IMR-90 (cell line): ENCODE measurements around the gene TMEM53. TPM values are rescaled to one million over a fixed set of nuclear protein-coding genes. Genes with fewer than 3 reads are reported as not detected.

ENCODE experiments used
- ATAC-seq: fragments of 200-7000 bp; cut with Tn5 transposase; 2 replicates; pipeline ENCODE4 v1.9.1; 2020; ENCODE audit warnings: low read depth, mild to moderate bottlenecking, moderate library complexity
- BruUV-seq: library from RNA; stranded (reverse); fragments of 400-500 nt; replicated peaks from 2 replicates; lab custom pipeline; 2021; lab: Mats Ljungman, UMichigan
- CTCF ChIA-PET: fragments of 300-600 bp; formaldehyde crosslinking; extraction: SDS; loops from one replicate; lab custom pipeline; 2021; ENCODE audit warnings: antibody characterized with exemption; lab: Yijun Ruan, JAX
- POLR2A ChIA-PET: fragments of 300-600 bp; sonication (Branson Sonifier 250); formaldehyde crosslinking; loops from one replicate; lab custom pipeline; 2022; ENCODE audit warnings: antibody characterized with exemption; ENCODE audit not compliant: unreplicated experiment; lab: Charles Lee
- DNase-seq: peaks from one replicate; pipeline ENCODE4 v3.0.0; 2013
- H2AFZ ChIP-seq: replicated peaks from 2 replicates; pipeline ENCODE3; 2013; ENCODE audit warnings: low read length, mild to moderate bottlenecking; ENCODE audit not compliant: poor library complexity
- H2AK5ac ChIP-seq: 2 replicates; pipeline ENCODE4 v1.6.1; 2013; ENCODE audit warnings: low read depth, low read length, inconsistent platforms
- H2AK9ac ChIP-seq: replicated peaks from 2 replicates; pipeline ENCODE3; 2013; ENCODE audit warnings: mild to moderate bottlenecking, low read depth, low read length, moderate library complexity; ENCODE audit not compliant: poor library complexity
- H2BK120ac ChIP-seq: 2 replicates; pipeline ENCODE4 v1.6.1; 2013; ENCODE audit warnings: low read depth, low read length, inconsistent platforms
- H2BK15ac ChIP-seq: 3 replicates; pipeline ENCODE4 v1.6.1; 2013; ENCODE audit warnings: low read depth, low read length, inconsistent platforms
- H2BK20ac ChIP-seq: 2 replicates; pipeline ENCODE4 v1.6.1; 2013; ENCODE audit warnings: low read depth, mild to moderate bottlenecking, inconsistent platforms, low read length, moderate library complexity
- H2BK5ac ChIP-seq: 2 replicates; pipeline ENCODE4 v1.6.1; 2013; ENCODE audit warnings: mild to moderate bottlenecking, low read depth, low read length, inconsistent platforms; ENCODE audit not compliant: poor library complexity, severe bottlenecking
- H3K14ac ChIP-seq: replicated peaks from 2 replicates; pipeline ENCODE4 v1.6.1; 2013; ENCODE audit warnings: low read depth, low read length, inconsistent platforms
- H3K18ac ChIP-seq: 2 replicates; pipeline ENCODE4 v1.6.1; 2013; ENCODE audit warnings: low read depth, low read length, control low read depth
- H3K23ac ChIP-seq: 2 replicates; pipeline ENCODE4 v1.6.1; 2013; ENCODE audit warnings: low read depth, low read length, inconsistent platforms
- H3K27ac ChIP-seq: 2 replicates; pipeline ENCODE4 v1.5.1; 2013; ENCODE audit warnings: mild to moderate bottlenecking, control low read depth, low read length; ENCODE audit not compliant: insufficient read depth
- H3K27me3 ChIP-seq: 2 replicates; pipeline ENCODE4 v1.6.1; 2013; ENCODE audit warnings: low read length; ENCODE audit not compliant: control insufficient read depth, insufficient read depth
- H3K36me3 ChIP-seq: 2 replicates; pipeline ENCODE4 v1.6.1; 2013; ENCODE audit warnings: low read length, mixed read lengths; ENCODE audit not compliant: control insufficient read depth, insufficient read depth
- H3K4ac ChIP-seq: 2 replicates; pipeline ENCODE4 v1.6.1; 2013; ENCODE audit warnings: low read depth, low read length, inconsistent platforms
- H3K4me1 ChIP-seq: 2 replicates; pipeline ENCODE4 v1.6.1; 2013; ENCODE audit warnings: low read length, mixed read lengths; ENCODE audit not compliant: control insufficient read depth, insufficient read depth
- H3K4me2 ChIP-seq: 2 replicates; pipeline ENCODE4 v1.6.1; 2013; ENCODE audit warnings: low read depth, mild to moderate bottlenecking, control low read depth, low read length, moderate library complexity
- H3K4me3 ChIP-seq: 2 replicates; pipeline ENCODE4 v1.5.1; 2013; ENCODE audit warnings: low read depth, mild to moderate bottlenecking, control low read depth, low read length, moderate library complexity; ENCODE audit not compliant: insufficient read depth
- H3K56ac ChIP-seq: 2 replicates; pipeline ENCODE4 v1.6.1; 2013; ENCODE audit warnings: low read length, inconsistent platforms; ENCODE audit not compliant: insufficient read depth; ENCODE audit errors: extremely low read depth
- H3K79me1 ChIP-seq, 2 experiments: 2 replicates each; pipeline ENCODE4 v1.6.1; 2013; ENCODE audit warnings: low read length in 2 of 2, inconsistent platforms in 1 of 2, low read depth in 1 of 2
- H3K9ac ChIP-seq: 2 replicates; pipeline ENCODE4 v1.6.1; 2013; ENCODE audit warnings: low read depth, low read length, control low read depth
- H3K9me1 ChIP-seq: 2 replicates; pipeline ENCODE4 v1.6.1; 2013; ENCODE audit warnings: low read length, inconsistent platforms; ENCODE audit not compliant: insufficient read depth
- H3K9me3 ChIP-seq: 2 replicates; pipeline ENCODE4 v1.6.1; 2013; ENCODE audit warnings: low read length; ENCODE audit not compliant: control insufficient read depth, insufficient read depth
- H4K20me1 ChIP-seq: 2 replicates; pipeline ENCODE4 v1.6.1; 2013; ENCODE audit warnings: low read length, inconsistent platforms; ENCODE audit not compliant: insufficient read depth
- H4K5ac ChIP-seq: 2 replicates; pipeline ENCODE4 v1.6.1; 2013; ENCODE audit warnings: mild to moderate bottlenecking, low read depth, low read length, control low read depth
- H4K8ac ChIP-seq, 2 experiments: 2 replicates each; pipeline ENCODE4 v1.6.1; 2013; ENCODE audit warnings: low read depth in 2 of 2, low read length in 2 of 2, control low read depth in 1 of 2, inconsistent platforms in 1 of 2
- H4K91ac ChIP-seq: 2 replicates; pipeline ENCODE4 v1.6.1; 2013; ENCODE audit warnings: low read depth, low read length, inconsistent platforms; ENCODE audit not compliant: insufficient read depth
- BHLHE40 ChIP-seq: fragments of 150-350 bp; IDR thresholded peaks from 2 replicates; pipeline ENCODE4 v1.6.1; 2016; ENCODE audit warnings: mild to moderate bottlenecking, low read depth, low read length
- CEBPB ChIP-seq: IDR thresholded peaks from 2 replicates; pipeline ENCODE4 v1.6.1; 2012; ENCODE audit warnings: low read depth, low read length, improper control_type of control experiment
- CHD1 ChIP-seq: IDR thresholded peaks from 2 replicates; pipeline ENCODE4 v1.6.1; 2012; ENCODE audit warnings: low read depth, low read length, improper control_type of control experiment
- CTCF ChIP-seq: conservative IDR thresholded peaks from 2 replicates; pipeline ENCODE4 v1.5.1; 2012; ENCODE audit warnings: mild to moderate bottlenecking, low read depth, low read length, improper control_type of control experiment
- MAFK ChIP-seq: IDR thresholded peaks from 2 replicates; pipeline ENCODE4 v1.6.1; 2012; ENCODE audit warnings: low read depth, low read length, improper control_type of control experiment
- MAZ ChIP-seq: IDR thresholded peaks from 2 replicates; pipeline ENCODE4 v1.6.1; 2012; ENCODE audit warnings: low read depth, mild to moderate bottlenecking, low read length, improper control_type of control experiment, moderate library complexity, borderline replicate concordance
- RAD21 ChIP-seq: IDR thresholded peaks from 2 replicates; pipeline ENCODE4 v1.6.1; 2012; ENCODE audit warnings: low read length, improper control_type of control experiment
- RFX5 ChIP-seq: IDR thresholded peaks from 2 replicates; pipeline ENCODE4 v1.8.0; 2012; ENCODE audit warnings: low read depth, mild to moderate bottlenecking, low read length, moderate library complexity
- SMC3 ChIP-seq: fragments of 150-350 bp; IDR thresholded peaks from 2 replicates; pipeline ENCODE4 v1.6.1; 2016; ENCODE audit warnings: low read depth, mild to moderate bottlenecking, antibody characterized with exemption, low read length, moderate library complexity
- WGBS, 2 experiments: methylation state at CpG; one replicate each; pipeline versions ENCODE4 v1.1.5 to v1.1.7; 2013; ENCODE audit warnings: missing lambda C conversion rate in 2 of 2; ENCODE audit not compliant: insufficient read length in 1 of 2; ENCODE audit errors: extremely low coverage in 2 of 2; 5-methylcytosine and 5-hydroxymethylcytosine counted together
- dilution Hi-C: fragments of 300-500 bp; cut with HindIII; formaldehyde crosslinking; loops from one replicate; pipeline ENCODE4 v1.14.3; 2018; ENCODE audit warnings: low sequenced_read_pairs; ENCODE audit not compliant: unreplicated experiment
- in situ Hi-C: fragments of 300-500 bp; cut with MboI; formaldehyde crosslinking; loops from 3 replicates; pipeline ENCODE4 v1.14.3; 2019; ENCODE audit warnings: low sequenced_read_pairs, inconsistent platforms, mixed read lengths
- intact Hi-C: fragments of 100-400 bp; cut with micrococcal nuclease; formaldehyde crosslinking; loops from 2 replicates; pipeline ENCODE4 v1.10.0; 2022
- polyA plus RNA-seq, 3 experiments: library from polyadenylated mRNA; depleted of rRNA; stranded (reverse); fragments of >200 nt; gene quantifications; 2 replicates each; pipeline ENCODE4 v1.2.3, GENCODE V29; 2012; ENCODE audit warnings: low replicate concordance in 1 of 3
- total RNA-seq: library from RNA; depleted of rRNA; stranded (reverse); fragments of >200 nt; gene quantifications from 2 replicates; pipeline ENCODE4 v1.2.3, GENCODE V29; 2012
- TF ChIP-seq, protein P1 (sequence below): fragments of 150-350 bp; IDR thresholded peaks from 2 replicates; pipeline ENCODE4 v1.6.1; 2016; ENCODE audit warnings: low read depth, mild to moderate bottlenecking, low read length, moderate library complexity, borderline replicate concordance

Gene TMEM53
- total and polyA plus RNA-seq, 2 of the 4 experiments (the other 2 are of a cell fraction), result 2.7 to 6.3 TPM

GRCh38 chr1:44677201-44677766 lies 3.0 kb upstream of the TMEM53 start:
- dilution Hi-C loops (no loop called here), intact Hi-C loops (no loop called here), in situ Hi-C loops (no loop called here)
- BruUV-seq, result no TSS peak
- Histone ChIP-seq H3K4ac (no peak overlapping the region), H3K36me3 (no peaks in the 10 kb centered on the region), H3K4me1 (peaks cover 6% of the 10 kb centered on the region), H4K91ac (no peak overlapping the region), H3K14ac (no peak overlapping the region), H3K27me3 (no peaks in the 10 kb centered on the region), H3K18ac (no peak overlapping the region), H2AFZ (no peak overlapping the region), H3K56ac (no peak overlapping the region), H3K23ac (no peak overlapping the region), H2BK120ac (no peak overlapping the region), H3K9ac (no peak overlapping the region), H2BK15ac (0 out of 3 replicates have a peak overlapping the region, but pooled peaks have one; percentile 46), H4K8ac (peak overlapping the region in 1 of 2 experiments; percentile 28; a peak in 1 of 4 replicates), H3K9me1 (peaks cover 6% of the 10 kb centered on the region), H3K27ac (no peak overlapping the region), H2AK5ac (peak overlapping the region; percentile 2; the same call in 1 of the 2 replicates), H4K5ac (no peak overlapping the region; the same call in 1 of the 2 replicates), H3K4me3 (no peak overlapping the region), H2BK20ac (peak overlapping the region; percentile 29; the same call in 1 of the 2 replicates), H4K20me1 (no peaks in the 10 kb centered on the region), H3K79me1 (peaks cover 5 to 10% of the 10 kb centered on the region in 2 experiments; a peak in 3 of 4 replicates), H2BK5ac (no peak overlapping the region), H3K9me3 (no peaks in the 10 kb centered on the region), H2AK9ac (no peak overlapping the region), H3K4me2 (no peak overlapping the region)
- TF ChIP-seq BHLHE40 (no peak), CEBPB (peak; percentile 88), CTCF (peak; percentile 48), RFX5 (no peak), SMC3 (no peak), CHD1 (no peak), MAZ (no peak), RAD21 (peak; percentile 21; the same call in 1 of the 2 replicates), MAFK (no peak)
- TF ChIP-seq, protein P1, sequence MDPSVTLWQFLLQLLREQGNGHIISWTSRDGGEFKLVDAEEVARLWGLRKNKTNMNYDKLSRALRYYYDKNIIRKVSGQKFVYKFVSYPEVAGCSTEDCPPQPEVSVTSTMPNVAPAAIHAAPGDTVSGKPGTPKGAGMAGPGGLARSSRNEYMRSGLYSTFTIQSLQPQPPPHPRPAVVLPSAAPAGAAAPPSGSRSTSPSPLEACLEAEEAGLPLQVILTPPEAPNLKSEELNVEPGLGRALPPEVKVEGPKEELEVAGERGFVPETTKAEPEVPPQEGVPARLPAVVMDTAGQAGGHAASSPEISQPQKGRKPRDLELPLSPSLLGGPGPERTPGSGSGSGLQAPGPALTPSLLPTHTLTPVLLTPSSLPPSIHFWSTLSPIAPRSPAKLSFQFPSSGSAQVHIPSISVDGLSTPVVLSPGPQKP, result no peak
- DNase-seq (peak; percentile 53), ATAC-seq (no peak)
- ChIA-PET CTCF (no interaction called here), POLR2A (no interaction called here)
- WGBS, 2 experiments, result 84% methylated on average over 3 of the region's 6 CpGs; no CpG with 5 or more reads in 1 of the 2 experiments
